Pancreas (tissue), 10 donors: ENCODE results near the gene NAA25. TPM values are rescaled to one million over a fixed set of nuclear protein-coding genes. Genes with fewer than 3 reads are reported as not detected.

Experiments
- ATAC-seq, 4 donors: fragments of 200-7000 bp; cut with Tn5 transposase; one replicate each; pipeline versions ENCODE4 v1.8.0 to v1.9.1; 2020; ENCODE audit warnings: mild to moderate bottlenecking in 4 of 4, moderate library complexity in 4 of 4
- DNase-seq, 6 donors: peaks; one replicate each; pipeline ENCODE4 v3.0.0-alpha.2; 2020
- FAIRE-seq: peaks from 2 replicates; lab custom pipeline; 2012; peaks lifted over from hg19 to GRCh38; lab: Jason Lieb, UNC
- H3K27ac ChIP-seq, 4 donors: fragments of 200-600 bp; sonication (generic); 1 replicate in 3 of 4; 2 replicates in 1 of 4; pipeline versions ENCODE4 v1.5.0 to v1.8.0; 2020
- H3K27me3 ChIP-seq, 4 donors: fragments of 200-600 bp; one replicate each; pipeline ENCODE4 v1.8.0; 2021
- H3K36me3 ChIP-seq, 3 donors: fragments of 200-600 bp; sonication (generic) in 1 of 3; one replicate each; pipeline versions ENCODE4 v1.5.0 to v1.8.0; 2020 to 2021
- H3K4me1 ChIP-seq, 3 donors: fragments of 200-600 bp; one replicate each; pipeline ENCODE4 v1.8.0; 2021
- H3K4me3 ChIP-seq, 4 donors: fragments of 200-600 bp; sonication (generic) in 2 of 4; one replicate each; pipeline versions ENCODE4 v1.5.0 to v1.8.0; 2020 to 2021
- H3K9me3 ChIP-seq, 4 donors: fragments of 200-600 bp; one replicate each; pipeline ENCODE4 v1.8.0; 2021
- WGBS, 2 donors: extraction: QIAGEN DNeasy Blood & Tissue Kit; methylation state at CpG; one replicate each; pipeline ENCODE4 v1.1.7; 2013; 5-methylcytosine and 5-hydroxymethylcytosine counted together
- intact Hi-C, 3 donors: fragments of 100-400 bp; cut with DNase I; formaldehyde crosslinking; loops; one replicate each; pipeline versions ENCODE4 v1.11.1 to v1.14.2; 2022
- polyA plus RNA-seq, 2 donors: library from polyadenylated mRNA; stranded (reverse); fragments of 200-250 nt; gene quantifications; one replicate each; pipeline ENCODE4 v1.2.3, GENCODE V29; 2013
- total RNA-seq, 6 donors: library from RNA; stranded (reverse); fragmentation: NEBNext Ultra II Directional in 4 of 6; extraction: Animal tissue kit (Norgen Biotek cat#: 25700) in 4 of 6; gene quantifications; one replicate each; pipeline versions ENCODE4 v1.2.1 to v1.2.4, GENCODE V29; 2021 to 2023
- TF ChIP-seq, protein P1 (sequence below), 4 donors: fragments of 200-600 bp; sonication (generic) in 3 of 4; IDR thresholded peaks; one replicate each; pipeline versions ENCODE4 v1.5.0 to v1.8.0; 2021; ENCODE audit warnings: antibody characterized with exemption in 4 of 4
- donor health status: healthy with polysubstance abuse.
- donor health status: DM: no; HTN: no; CAD: no; lungs with moderate emphysema.
- donor health status: DM: no; HTN: no; CAD: no.
- donor health status: control.
- donor health status: control.
- donor health status: Bipolar disorder and iron deficiency.
- donor health status: DM: yes; HTN: yes; CAD: no.
- donor health status: DM: no; HTN: no; CAD: no.
- donor health status: DM: no; HTN: no; CAD: no.
- donor health status: DM: yes; HTN: yes; CAD: no.

NAA25 gene
- total and polyA plus RNA-seq, 8 donors, result 5.0 to 14.1 (median 12.0) TPM

DNA sequence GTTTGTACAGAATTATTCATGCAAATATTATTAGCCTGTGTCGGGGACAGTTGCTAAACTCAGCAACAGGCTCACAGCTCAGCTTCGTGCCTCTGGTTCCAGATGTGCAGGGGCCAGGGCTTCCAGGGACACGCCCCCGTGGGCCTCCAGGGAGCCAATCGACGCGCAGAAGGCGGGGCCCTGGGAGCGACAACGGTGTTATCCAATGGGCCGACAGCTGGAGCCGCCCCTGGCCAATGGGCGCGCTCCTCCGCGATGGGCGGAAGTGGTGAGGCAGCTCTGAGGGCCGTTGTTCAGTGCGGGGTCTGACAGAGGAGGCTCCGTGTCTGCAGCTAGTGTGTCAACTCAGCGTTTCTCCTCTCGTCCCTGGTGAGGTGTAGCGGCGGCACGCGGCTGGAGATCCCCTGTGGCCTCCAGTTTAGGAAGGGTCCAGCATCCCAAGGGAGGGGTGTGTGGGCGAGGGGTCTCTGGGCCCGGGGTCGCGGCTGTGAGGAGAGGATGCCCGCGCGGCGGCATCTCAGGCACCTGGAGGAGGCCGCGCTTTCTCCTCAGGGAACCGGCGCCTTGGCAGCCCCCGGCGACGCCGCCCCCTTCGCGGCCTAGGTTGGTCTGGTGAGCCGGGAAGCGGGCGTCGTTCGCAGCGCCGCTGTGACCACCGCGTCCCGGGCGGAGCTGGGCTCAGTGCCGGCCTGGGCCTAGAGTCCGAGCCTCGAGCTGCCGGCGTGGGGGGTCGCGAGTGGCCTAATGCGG is 16.8 kb upstream of the NAA25 start, which contains the start of gene TRAFD1:
Gene TRAFD1, plus strand, starts transcription at position 311 of the 750 bp plus-strand sequence. CDS start 4,963 bp downstream, outside the sequence.
- WGBS, 2 donors, result 0 to 1% methylated on average over 59 to 63 of the region's 63 CpGs
- TF ChIP-seq, protein P1, sequence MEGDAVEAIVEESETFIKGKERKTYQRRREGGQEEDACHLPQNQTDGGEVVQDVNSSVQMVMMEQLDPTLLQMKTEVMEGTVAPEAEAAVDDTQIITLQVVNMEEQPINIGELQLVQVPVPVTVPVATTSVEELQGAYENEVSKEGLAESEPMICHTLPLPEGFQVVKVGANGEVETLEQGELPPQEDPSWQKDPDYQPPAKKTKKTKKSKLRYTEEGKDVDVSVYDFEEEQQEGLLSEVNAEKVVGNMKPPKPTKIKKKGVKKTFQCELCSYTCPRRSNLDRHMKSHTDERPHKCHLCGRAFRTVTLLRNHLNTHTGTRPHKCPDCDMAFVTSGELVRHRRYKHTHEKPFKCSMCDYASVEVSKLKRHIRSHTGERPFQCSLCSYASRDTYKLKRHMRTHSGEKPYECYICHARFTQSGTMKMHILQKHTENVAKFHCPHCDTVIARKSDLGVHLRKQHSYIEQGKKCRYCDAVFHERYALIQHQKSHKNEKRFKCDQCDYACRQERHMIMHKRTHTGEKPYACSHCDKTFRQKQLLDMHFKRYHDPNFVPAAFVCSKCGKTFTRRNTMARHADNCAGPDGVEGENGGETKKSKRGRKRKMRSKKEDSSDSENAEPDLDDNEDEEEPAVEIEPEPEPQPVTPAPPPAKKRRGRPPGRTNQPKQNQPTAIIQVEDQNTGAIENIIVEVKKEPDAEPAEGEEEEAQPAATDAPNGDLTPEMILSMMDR (IDR thresholded peaks at IDR 0.05), result no peak
- no peaks in the 10 kb centered on the region for H3K9me3 ChIP-seq
- H3K27me3 ChIP-seq, result no peaks in the 10 kb centered on the region
- H3K27ac ChIP-seq, result peak within 1 kb of the TSS; percentile 6 to 89 (median 64)
- intact Hi-C loops, result no loop called here
- DNase-seq, result peak; percentile 95 to 99 (median 98)
- H3K36me3 ChIP-seq, result no peaks in the 10 kb centered on the region
- peaks cover 0 to 33% (median 10%) of the 10 kb centered on the region in 3 donors for H3K4me1 ChIP-seq
- FAIRE-seq, result no peak
- H3K4me3 ChIP-seq, result peak within 1 kb of the TSS; percentile 59 to 98 (median 91)
- ATAC-seq, result peak; percentile 97 to 98 (median 98)

DNA sequence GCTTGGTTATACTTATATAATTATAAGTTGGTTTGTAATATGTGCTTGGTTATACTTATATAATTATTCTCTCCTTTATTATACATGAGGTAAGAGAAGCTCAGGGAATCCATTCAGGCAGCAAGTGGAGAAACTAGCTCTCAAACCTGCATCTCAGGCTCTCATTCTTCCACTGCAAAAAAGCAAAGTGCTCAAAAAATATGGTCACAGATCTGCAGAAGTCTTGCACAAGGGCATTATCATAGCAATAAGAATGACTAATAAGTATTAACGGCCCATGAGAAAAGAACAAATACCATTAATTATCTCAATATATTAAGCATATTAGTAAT is 16.3 kb upstream of the NAA25 start:
- Histone ChIP-seq H3K27ac (no peak overlapping the region), H3K4me1 (peaks cover 0 to 30% (median 5%) of the 10 kb centered on the region in 3 donors), H3K27me3 (no peaks in the 10 kb centered on the region), H3K9me3 (no peaks in the 10 kb centered on the region), H3K36me3 (no peaks in the 10 kb centered on the region), H3K4me3 (peak overlapping the region in 2 of 4 donors; percentile 89 to 93)
- FAIRE-seq, result no peak
- ATAC-seq, result no peak
- no peak for DNase-seq
- WGBS, 2 donors, result 0 to 11% methylated on average over 1 of the region's 1 CpG
- intact Hi-C loops, result no loop called here
- TF ChIP-seq, protein P1 (IDR thresholded peaks at IDR 0.05), result no peak

DNA sequence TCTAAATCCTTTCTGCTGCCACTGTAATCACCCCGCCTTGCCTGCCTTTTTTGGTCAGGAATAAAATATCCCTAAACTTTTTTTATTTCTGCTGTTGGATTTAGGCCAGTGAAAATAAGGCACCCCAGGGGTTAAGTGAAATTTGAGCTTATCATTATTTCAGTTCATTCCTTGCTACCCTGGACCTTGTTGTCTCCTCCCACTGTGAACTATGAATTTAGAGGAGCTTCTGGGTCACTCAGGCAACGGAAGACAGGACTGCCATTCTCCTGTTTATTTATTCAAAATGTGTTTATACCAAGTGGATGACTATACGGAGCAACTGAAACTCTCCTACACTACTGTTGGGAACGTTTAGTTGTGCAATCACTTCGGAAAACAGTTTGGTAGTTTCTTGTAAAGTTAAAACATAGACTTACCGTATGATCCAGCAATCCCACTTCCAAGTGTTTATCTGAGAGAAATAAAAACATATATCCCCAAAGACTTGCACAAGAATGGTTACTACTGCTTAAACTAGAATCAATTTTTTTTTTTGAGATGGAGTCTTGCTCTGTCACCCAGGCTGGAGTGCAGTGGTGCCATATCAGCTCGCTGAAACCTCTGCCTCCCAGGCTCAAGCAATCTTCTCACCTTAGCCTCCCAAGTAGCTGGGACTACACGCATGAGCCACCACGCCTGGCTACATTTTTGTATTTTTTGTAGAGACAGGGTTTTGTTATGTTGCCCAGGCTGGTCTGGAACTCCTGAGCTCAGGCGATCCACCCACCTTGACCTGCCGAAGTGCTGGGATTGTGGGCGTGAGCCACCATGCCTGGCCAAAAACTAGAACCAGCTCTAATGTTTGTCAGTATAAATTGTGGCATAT is 14.5 kb upstream of the NAA25 start:
- TF ChIP-seq, protein P1 (IDR thresholded peaks at IDR 0.05), result no peak
- Histone ChIP-seq H3K36me3 (no peaks in the 10 kb centered on the region), H3K4me1 (peaks cover 0 to 26% (median 5%) of the 10 kb centered on the region in 3 donors), H3K27ac (peak overlapping the region in 2 of 4 donors; percentile 63 to 69), H3K27me3 (no peaks in the 10 kb centered on the region), H3K4me3 (no peak overlapping the region), H3K9me3 (no peaks in the 10 kb centered on the region)
- 47 to 58% methylated on average over 12 of the region's 12 CpGs for WGBS, 2 donors
- intact Hi-C loops, result no loop called here
- DNase-seq, result no peak
- peak in 2 of 4 donors; percentile 4 to 6 for ATAC-seq
- no peak for FAIRE-seq

DNA sequence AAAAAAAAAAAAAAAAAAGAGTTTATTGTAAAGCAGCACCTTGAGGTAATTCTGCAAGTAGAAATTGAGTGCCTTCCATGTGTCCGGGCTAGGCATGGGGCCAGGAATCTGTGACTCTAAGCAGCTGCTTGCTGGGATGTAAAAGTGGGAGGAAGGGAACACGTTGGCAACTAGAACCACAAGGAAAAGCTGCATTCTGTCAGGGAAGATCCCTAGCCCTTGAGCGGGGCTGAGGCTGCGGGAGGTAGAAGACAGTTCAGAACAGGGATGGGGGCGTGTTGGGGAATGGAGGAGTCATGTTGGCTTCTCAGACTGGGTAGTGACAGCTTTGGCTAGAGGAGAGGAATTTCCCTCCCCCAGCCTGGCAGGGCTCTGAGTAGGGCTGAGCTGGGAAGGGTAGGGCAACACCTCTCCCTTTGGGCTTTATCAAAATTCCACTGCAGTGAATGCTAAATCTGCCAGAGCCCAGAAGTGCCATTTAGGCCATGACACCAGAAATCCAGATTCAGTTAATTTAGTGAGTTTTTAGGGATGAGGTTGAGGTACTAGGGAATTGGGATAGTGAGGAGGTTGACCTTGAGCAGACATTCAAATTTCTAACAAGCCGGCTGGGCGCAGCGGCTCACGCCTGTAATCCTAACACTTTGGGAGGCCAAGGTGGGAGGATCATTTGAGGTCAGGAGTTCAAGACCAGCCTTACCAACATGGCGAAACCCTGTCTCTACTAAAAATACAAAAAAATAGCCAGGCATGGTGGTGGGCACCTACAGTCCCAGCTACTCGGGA is 13.4 kb upstream of the NAA25 start:
- peak overlapping the region in 3 of 4 donors; percentile 15 to 69 (median 63) for H3K27ac ChIP-seq
- TF ChIP-seq, protein P1 (IDR thresholded peaks at IDR 0.05), result no peak
- H3K4me1 ChIP-seq, result peaks cover 0 to 24% (median 5%) of the 10 kb centered on the region in 3 donors
- no peaks in the 10 kb centered on the region for H3K27me3 ChIP-seq
- no peak for FAIRE-seq
- H3K4me3 ChIP-seq, result no peak overlapping the region
- ATAC-seq, result peak; percentile 46 to 55 (median 48)
- H3K9me3 ChIP-seq, result no peaks in the 10 kb centered on the region
- peak; percentile 83 to 92 (median 88) for DNase-seq
- H3K36me3 ChIP-seq, result no peaks in the 10 kb centered on the region
- 32 to 37% methylated on average over 11 of the region's 11 CpGs for WGBS, 2 donors
- intact Hi-C loops, result no loop called here
